Measurements from ENCODE around the gene NRG2. TPM values are rescaled to one million over a fixed set of nuclear protein-coding genes. Genes with fewer than 3 reads are reported as not detected.

The NRG2 gene
- total RNA-seq, 2 donors from 2014 or later, result not detected

DNA sequence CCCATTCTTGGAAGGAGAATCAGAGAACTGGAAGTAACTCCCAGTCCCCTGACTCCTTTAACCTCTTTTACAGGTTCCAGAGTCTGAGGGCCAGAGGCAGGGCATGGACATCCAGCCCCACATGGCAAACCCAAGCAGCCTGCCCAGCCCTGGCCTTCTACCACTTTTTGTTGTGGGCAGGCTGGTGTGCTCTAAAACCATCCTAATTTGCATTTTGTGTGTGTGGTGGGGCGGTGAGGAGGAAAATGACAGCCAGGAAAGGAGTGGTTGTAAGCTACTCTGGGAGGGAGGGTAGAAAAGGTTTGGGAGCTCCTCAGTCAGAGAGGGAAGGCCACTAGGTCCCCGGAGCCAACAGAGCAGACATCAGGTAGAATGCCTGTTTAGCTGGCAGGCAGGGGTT, 156.9 kb downstream of the NRG2 start:
- Mint-ChIP-seq H3K27ac (no peak overlapping the region), H3K4me3 (no peak overlapping the region), H3K27me3 (peaks cover 4 to 7% of the 10 kb centered on the region in 2 donors), H3K36me3 (no peaks in the 10 kb centered on the region), H3K9me3 (no peaks in the 10 kb centered on the region), H3K4me1 (ENCODE audit: low read depth in 2 of 2) (peaks cover 0 to 8% of the 10 kb centered on the region in 2 donors)
- DNase-seq (ENCODE audit: low spot score), result no peak
- ATAC-seq, result no peak

DNA sequence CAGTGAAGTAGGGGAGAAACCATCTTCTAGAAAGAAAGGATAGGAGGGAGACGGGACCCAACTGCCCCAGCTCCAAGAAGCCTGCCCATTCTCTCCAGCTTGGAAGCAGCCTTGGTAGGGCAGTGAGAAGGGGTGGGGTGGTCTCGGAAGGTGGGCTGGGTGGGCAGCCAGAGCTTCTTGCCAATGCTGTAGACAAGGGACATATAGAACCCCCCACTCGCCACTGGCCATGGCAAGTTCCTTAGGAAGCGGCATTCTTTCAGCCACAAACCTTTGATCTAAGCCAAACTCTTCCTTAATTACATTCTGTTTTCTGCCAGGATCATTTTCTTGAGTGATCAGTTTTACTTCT, 157.3 kb downstream of the NRG2 start:
- H3K9me3 Mint-ChIP-seq, result no peaks in the 10 kb centered on the region
- ATAC-seq (no peak), DNase-seq (ENCODE audit: low spot score) (no peak)
- no peak overlapping the region for H3K4me3 Mint-ChIP-seq
- H3K36me3 Mint-ChIP-seq, result no peaks in the 10 kb centered on the region
- peaks cover 0 to 8% of the 10 kb centered on the region in 2 donors for H3K4me1 Mint-ChIP-seq (ENCODE audit: low read depth in 2 of 2)
- H3K27ac Mint-ChIP-seq, result no peak overlapping the region
- peaks cover 4 to 7% of the 10 kb centered on the region in 2 donors for H3K27me3 Mint-ChIP-seq

DNA sequence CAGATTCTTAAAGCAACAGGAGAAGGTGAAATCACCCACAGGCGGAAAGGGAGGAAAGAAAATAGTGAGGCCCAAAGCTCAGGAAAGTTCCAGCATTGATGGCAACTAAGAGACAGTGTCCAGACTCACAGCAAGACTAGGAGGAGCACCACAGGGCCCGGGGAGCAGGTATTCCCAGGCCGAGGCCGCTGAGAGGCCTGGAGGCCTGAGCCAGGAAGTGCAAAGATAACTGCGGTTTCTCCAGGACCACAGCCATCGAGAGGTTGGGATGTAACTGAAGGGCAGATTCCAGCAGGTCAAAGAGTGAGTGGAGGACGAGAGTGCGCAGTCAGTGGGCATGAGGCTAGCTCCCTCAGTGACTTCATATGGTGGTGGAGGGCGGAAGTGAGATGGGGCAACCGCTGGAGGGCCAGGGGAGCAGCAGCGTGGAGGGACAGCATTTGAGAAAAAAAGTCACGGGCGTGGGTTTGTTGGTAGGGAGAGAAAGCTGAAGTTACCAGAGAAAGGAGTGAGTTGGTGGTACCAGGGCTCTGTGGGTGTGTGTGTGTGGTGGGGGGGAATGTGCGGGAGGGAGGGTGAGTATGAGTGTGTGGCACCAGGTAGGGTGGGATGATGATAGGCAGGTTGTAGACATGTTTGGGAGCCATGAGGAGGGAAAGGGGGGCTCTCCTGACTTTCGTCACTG, 157.8 kb downstream of the NRG2 start:
- no peak overlapping the region for H3K4me3 Mint-ChIP-seq
- H3K27ac Mint-ChIP-seq, result no peak overlapping the region
- ATAC-seq (no peak), DNase-seq (ENCODE audit: low spot score) (no peak)
- H3K4me1 Mint-ChIP-seq (ENCODE audit: low read depth in 2 of 2), result peaks cover 0 to 8% of the 10 kb centered on the region in 2 donors
- H3K36me3 Mint-ChIP-seq, result no peaks in the 10 kb centered on the region
- no peaks in the 10 kb centered on the region for H3K9me3 Mint-ChIP-seq
- H3K27me3 Mint-ChIP-seq, result peaks cover 3 to 4% of the 10 kb centered on the region in 2 donors

DNA sequence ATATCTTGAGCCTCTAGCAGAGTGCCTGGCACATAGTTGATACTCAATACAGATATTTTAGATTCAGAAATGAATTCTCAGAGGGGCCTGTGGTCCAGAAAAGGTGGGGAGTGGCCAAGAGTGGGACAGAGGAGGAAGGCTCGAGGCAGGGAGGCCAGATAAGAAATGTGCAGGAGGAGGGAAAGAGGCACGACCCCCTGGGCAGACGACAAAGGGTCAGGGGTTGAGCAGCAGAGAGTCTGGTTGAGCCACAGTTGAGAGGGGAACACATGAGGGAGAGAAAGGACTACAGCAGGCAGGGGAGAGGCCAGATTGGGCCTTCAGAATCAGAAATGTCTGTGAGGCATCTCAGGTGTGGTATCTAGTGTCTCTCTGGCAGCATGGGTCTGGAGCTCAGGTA, 158.4 kb downstream of the NRG2 start:
- DNase-seq (ENCODE audit: low spot score) (no peak), ATAC-seq (no peak)
- Mint-ChIP-seq H3K4me1 (ENCODE audit: low read depth in 2 of 2) (peaks cover 0 to 8% of the 10 kb centered on the region in 2 donors), H3K9me3 (no peaks in the 10 kb centered on the region), H3K27ac (no peak overlapping the region), H3K36me3 (no peaks in the 10 kb centered on the region), H3K4me3 (no peak overlapping the region), H3K27me3 (peaks cover 0 to 4% of the 10 kb centered on the region in 2 donors)

DNA sequence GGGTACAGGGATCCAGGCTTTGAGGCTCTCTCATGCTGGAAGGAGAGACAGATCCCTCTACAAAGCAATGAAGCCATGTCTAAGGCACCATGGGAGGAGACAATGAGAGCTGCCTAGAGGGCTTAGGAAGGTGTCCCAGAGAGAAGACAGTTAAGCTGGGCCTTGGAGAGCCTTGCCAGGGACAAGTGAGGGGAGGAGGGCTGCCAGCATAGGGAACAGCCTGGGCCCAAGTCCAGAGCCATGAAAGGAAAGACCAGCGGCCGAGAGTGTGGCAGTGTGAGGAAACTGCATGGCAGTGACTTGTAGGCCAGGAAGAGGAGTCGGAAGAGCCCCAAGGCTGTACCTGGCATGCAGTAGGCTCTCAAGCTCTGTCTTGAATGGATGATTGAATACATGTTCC, 159.0 kb downstream of the NRG2 start:
- no peak overlapping the region for H3K4me3 Mint-ChIP-seq
- H3K4me1 Mint-ChIP-seq (ENCODE audit: low read depth in 2 of 2), result peaks cover 0 to 8% of the 10 kb centered on the region in 2 donors
- ATAC-seq, result no peak
- H3K9me3 Mint-ChIP-seq, result no peaks in the 10 kb centered on the region
- H3K36me3 Mint-ChIP-seq, result no peaks in the 10 kb centered on the region
- H3K27me3 Mint-ChIP-seq, result peaks cover 0 to 4% of the 10 kb centered on the region in 2 donors
- no peak overlapping the region for H3K27ac Mint-ChIP-seq
- no peak for DNase-seq (ENCODE audit: low spot score)

DNA sequence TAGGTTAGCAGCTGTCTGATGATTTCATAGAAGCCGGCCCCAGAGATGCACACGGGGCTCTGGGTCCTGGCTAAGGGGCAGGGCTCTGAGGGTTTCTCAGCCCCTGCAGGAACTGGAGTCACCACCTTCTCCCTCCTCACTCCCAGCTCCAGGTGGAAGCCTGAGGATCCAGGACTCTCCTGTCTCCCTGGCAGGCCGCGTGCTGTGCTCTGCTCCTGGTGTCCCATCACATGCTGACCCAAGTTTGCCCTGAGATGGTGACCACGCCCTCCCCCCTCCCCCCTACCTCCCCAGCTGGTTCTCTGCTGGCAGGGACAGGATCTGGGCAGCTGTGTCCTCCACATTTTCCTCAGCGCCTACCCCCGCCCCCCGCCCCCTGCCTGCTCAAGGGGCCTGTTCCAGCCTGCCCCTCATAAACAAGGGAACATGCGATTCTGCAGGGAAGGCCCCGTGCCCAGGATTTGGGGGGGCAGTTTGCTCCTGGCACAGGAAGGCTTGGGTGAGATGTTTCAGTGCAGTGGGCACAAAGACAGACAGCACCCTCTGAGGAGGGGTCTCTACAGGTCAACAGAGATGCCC, 160.0 kb downstream of the NRG2 start:
- Mint-ChIP-seq H3K27ac (no peak overlapping the region), H3K27me3 (peaks cover 0 to 4% of the 10 kb centered on the region in 2 donors), H3K9me3 (no peaks in the 10 kb centered on the region), H3K4me1 (ENCODE audit: low read depth in 2 of 2) (peaks cover 0 to 4% of the 10 kb centered on the region in 2 donors), H3K4me3 (no peak overlapping the region), H3K36me3 (no peaks in the 10 kb centered on the region)
- DNase-seq (ENCODE audit: low spot score) (no peak), ATAC-seq (no peak)

DNA sequence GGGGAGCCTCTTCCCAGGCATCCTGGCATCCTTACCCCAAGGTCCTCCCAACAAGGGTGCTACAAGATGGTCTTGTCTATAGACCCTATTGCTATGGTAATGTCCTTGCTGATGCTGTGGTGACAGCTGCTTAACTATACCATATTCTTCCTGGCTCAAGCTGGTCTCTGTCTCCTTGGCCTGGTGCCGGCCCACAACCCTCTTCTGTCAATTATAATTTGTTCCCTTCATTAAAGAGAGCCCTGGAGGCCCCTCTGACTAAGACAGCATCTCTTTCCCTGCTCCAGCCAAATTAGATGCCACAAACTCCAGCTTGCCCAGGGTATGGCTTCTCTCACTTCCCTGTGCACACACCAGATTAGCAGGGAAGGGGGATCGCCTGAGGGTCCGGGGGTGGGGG, 160.8 kb downstream of the NRG2 start:
- DNase-seq (ENCODE audit: low spot score), result no peak
- Mint-ChIP-seq H3K36me3 (no peaks in the 10 kb centered on the region), H3K27ac (no peak overlapping the region), H3K27me3 (peaks cover 0 to 3% of the 10 kb centered on the region in 2 donors), H3K4me1 (ENCODE audit: low read depth in 2 of 2) (no peaks in the 10 kb centered on the region), H3K4me3 (no peak overlapping the region), H3K9me3 (no peaks in the 10 kb centered on the region)
- no peak for ATAC-seq

DNA sequence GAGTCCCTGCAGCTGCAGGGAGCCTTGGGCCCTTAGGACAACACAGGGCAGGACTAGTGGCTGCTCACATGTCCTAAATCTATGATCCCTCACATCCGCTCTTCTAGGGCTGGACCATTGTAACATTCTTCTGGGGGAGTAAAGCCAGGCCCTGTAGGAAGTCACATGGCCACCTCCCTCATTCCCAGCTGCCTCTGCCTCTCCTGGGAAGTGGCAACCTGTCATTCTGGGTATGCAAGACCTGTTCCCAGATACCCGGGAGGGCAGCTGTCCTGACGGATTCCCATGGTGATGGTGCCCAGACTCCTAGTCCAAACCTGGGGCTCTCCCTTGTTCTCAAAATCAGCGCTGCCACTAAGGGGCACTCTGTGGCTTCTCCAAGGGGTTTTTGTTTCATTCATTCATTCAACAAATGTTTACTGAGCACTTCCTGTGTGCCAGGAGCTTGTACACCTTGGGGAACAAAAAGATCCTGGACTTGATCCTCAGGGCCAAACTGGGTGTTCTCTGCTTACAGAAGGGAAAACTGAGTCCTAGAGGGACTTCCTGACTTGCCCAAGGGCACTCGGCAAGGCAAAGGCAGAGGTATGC, 161.9 kb downstream of the NRG2 start:
- H3K36me3 Mint-ChIP-seq, result no peaks in the 10 kb centered on the region
- H3K4me1 Mint-ChIP-seq (ENCODE audit: low read depth in 2 of 2), result peaks cover 0 to 3% of the 10 kb centered on the region in 2 donors
- no peak for DNase-seq (ENCODE audit: low spot score)
- ATAC-seq, result no peak
- no peaks in the 10 kb centered on the region for H3K9me3 Mint-ChIP-seq
- H3K4me3 Mint-ChIP-seq, result no peak overlapping the region
- H3K27me3 Mint-ChIP-seq, result peaks cover 0 to 2% of the 10 kb centered on the region in 2 donors
- H3K27ac Mint-ChIP-seq, result no peak overlapping the region

DNA sequence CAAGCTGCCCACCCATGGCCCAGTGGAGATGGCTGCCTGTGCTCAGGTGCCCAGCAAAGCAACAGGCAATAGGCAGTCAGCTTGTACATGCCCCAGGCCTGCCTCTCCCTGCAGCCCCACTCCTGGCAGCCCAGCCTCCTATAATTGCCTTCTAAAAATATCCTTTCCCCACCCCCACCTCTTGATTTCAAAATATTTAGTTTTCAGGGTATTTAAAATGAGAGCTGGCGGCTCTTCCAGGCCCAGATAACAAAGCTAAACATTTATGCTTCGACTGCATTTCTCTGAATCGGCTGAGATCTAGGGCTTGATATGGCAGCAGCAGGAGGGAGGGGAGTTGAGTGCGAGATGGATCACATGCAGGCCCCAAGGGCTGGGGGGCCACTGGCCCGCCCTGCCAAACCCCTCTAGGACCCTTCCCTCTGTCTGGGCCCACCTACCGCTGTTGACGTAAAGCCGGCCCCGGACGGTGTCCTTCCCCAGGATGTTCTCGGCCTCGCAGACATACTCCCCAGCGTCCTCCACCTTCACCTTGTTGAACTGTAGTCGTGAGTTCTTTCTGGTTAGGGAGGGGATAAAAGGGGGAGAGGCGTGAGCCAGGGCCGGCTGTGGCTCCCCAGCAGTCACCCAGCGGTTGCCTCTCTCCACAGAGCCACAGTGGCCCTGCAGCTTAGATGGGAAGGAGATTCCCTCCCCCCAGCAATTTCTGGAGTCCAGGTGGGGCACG, 162.5 kb downstream of the NRG2 start:
- no peak for ATAC-seq
- no peak overlapping the region for H3K4me3 Mint-ChIP-seq
- H3K9me3 Mint-ChIP-seq, result no peaks in the 10 kb centered on the region
- peaks cover 0 to 2% of the 10 kb centered on the region in 2 donors for H3K27me3 Mint-ChIP-seq
- no peak overlapping the region for H3K27ac Mint-ChIP-seq
- no peak for DNase-seq (ENCODE audit: low spot score)
- no peaks in the 10 kb centered on the region for H3K36me3 Mint-ChIP-seq
- H3K4me1 Mint-ChIP-seq (ENCODE audit: low read depth in 2 of 2), result peaks cover 0 to 3% of the 10 kb centered on the region in 2 donors

DNA sequence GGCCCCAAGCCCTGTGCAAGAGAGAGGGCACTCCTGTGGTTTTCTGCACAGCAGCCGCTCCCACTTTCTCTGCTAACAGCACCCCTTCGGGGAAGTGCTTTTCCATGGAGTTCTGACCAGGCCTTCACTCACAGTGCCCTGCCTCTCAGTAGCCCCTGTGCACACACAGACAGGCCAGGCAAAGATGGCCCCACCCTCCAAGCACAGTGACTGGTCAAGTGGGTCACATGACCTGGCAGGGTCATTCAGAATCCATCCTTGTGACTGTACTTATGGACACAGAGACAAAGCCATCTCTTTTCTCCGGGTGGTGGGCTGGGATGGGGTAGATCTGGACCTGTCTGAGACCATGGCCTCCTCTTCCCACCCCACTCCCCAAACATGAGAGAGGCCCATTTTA, 165.0 kb downstream of the NRG2 start:
- ATAC-seq (no peak), DNase-seq (ENCODE audit: low spot score) (no peak)
- Mint-ChIP-seq H3K27me3 (peaks cover 6 to 15% of the 10 kb centered on the region in 2 donors), H3K27ac (no peak overlapping the region), H3K4me3 (no peak overlapping the region), H3K4me1 (ENCODE audit: low read depth in 2 of 2) (peaks cover 0 to 3% of the 10 kb centered on the region in 2 donors), H3K36me3 (no peaks in the 10 kb centered on the region), H3K9me3 (no peaks in the 10 kb centered on the region)

DNA sequence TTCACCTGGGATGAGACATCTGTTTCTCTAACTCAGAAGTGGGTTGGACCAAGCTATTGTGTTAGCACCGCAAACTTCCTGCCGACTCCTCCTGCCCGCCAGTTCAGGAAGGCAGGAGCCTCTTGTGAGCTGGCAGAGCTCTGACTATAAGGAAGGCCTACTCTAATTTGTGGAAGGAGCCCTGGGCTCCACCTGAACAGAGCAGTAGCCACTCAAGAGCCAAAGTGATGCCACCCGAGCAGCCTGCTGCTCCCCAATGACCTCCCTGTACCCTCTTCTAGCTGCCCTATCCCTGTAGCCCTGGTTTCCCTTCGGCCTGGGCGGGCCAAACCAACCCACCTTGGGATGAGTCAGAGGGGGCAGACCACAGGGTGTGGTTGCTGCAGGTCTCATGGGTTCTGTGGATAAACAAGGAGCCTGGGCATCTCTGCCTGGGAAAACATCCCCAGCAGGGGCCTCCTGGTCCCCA, 165.9 kb downstream of the NRG2 start:
- H3K4me1 Mint-ChIP-seq (ENCODE audit: low read depth in 2 of 2), result peaks cover 0 to 3% of the 10 kb centered on the region in 2 donors
- no peak for ATAC-seq
- DNase-seq (ENCODE audit: low spot score), result no peak
- no peak overlapping the region for H3K4me3 Mint-ChIP-seq
- no peaks in the 10 kb centered on the region for H3K36me3 Mint-ChIP-seq
- peaks cover 6 to 15% of the 10 kb centered on the region in 2 donors for H3K27me3 Mint-ChIP-seq
- H3K27ac Mint-ChIP-seq, result no peak overlapping the region
- H3K9me3 Mint-ChIP-seq, result no peaks in the 10 kb centered on the region

DNA sequence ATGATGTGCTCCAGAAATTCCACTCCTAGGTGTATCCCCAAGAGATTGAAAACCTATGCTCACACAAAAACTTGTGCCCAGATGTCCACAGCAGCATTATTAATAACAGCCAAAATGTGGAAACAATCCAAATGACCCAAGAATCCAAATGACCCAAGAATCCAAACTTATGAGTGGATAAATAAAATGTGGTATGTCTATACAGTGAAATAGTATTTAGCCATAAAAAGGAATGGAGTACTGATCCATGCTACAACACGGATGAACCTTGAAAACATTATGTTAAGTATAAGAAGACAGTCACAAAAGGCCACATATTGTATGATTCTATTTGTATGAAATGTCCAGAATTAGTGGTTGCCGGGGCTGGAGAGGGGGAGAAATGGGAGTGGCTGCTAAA, 167.1 kb downstream of the NRG2 start:
- ATAC-seq (no peak), DNase-seq (ENCODE audit: low spot score) (no peak)
- Mint-ChIP-seq H3K4me1 (ENCODE audit: low read depth in 2 of 2) (peaks cover 0 to 3% of the 10 kb centered on the region in 2 donors), H3K36me3 (no peaks in the 10 kb centered on the region), H3K27ac (no peak overlapping the region), H3K9me3 (no peaks in the 10 kb centered on the region), H3K27me3 (peaks cover 6 to 15% of the 10 kb centered on the region in 2 donors), H3K4me3 (no peak overlapping the region)

DNA sequence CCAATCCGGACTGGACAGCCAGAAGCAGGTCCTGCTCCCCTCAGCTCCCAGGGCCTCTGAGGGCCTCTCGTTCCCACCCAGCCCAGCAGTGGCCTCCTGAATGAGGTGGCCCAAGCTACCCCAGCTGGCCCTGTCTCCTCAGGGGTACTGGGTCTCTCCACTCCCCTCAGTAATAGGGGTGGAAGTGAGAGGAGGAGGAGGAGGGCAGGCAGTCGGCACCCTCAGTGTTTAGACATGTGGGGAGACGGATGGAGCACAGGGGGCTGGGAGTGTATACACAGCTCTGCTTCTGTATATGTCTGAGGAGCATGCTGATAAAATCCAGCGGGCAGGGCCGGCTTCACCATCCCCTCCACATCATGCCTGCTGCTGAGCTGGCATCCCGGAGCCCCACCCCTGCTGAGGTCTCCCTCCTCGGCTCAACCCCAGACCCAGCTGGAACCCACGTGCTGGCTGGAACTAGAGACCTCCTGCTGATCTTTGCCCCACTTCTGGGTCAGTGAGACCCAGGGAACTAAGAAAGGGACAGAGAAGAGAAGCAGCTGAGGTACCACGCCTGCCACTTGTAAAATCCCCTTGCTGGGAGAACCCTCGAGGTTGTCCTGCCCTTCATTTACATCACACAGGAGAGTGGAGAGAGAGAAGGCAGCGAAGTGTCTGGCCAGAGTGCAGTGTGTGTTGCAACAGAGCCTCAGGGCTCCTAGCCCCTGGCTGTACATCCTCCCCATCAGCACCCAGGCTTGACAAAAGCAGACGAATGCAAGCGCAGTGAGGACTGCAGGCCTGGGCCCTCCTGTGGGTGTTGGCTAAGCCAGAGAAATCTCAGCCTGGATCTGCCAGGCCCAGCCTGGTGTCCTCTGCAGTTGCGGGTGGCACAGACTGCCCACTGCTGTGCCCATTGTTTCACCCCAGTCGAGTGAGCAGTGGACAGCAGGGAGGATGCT, 170.0 kb downstream of the NRG2 start:
- Mint-ChIP-seq H3K4me3 (no peak overlapping the region), H3K27me3 (peaks cover 6 to 15% of the 10 kb centered on the region in 2 donors), H3K27ac (no peak overlapping the region), H3K9me3 (no peaks in the 10 kb centered on the region), H3K36me3 (no peaks in the 10 kb centered on the region), H3K4me1 (ENCODE audit: low read depth in 2 of 2) (peaks cover 0 to 3% of the 10 kb centered on the region in 2 donors)
- ATAC-seq (no peak), DNase-seq (ENCODE audit: low spot score) (no peak)
